GM19372 (cell line): ENCODE results near the gene AANAT.
"Not testable (repeated sequence)": the region's sequence is repeated elsewhere in the genome, so short reads cannot be mapped to it uniquely, and the experiment has no call there.

ENCODE experiments used
- ATAC-seq: cut with Tn5 transposase; IDR thresholded peaks from one replicate; pipeline ENCODE4 v1.9.1; 2021; ENCODE audit warnings: mild to moderate bottlenecking, low read depth, moderate library complexity; ENCODE audit not compliant: unreplicated experiment

The AANAT gene

DNA sequence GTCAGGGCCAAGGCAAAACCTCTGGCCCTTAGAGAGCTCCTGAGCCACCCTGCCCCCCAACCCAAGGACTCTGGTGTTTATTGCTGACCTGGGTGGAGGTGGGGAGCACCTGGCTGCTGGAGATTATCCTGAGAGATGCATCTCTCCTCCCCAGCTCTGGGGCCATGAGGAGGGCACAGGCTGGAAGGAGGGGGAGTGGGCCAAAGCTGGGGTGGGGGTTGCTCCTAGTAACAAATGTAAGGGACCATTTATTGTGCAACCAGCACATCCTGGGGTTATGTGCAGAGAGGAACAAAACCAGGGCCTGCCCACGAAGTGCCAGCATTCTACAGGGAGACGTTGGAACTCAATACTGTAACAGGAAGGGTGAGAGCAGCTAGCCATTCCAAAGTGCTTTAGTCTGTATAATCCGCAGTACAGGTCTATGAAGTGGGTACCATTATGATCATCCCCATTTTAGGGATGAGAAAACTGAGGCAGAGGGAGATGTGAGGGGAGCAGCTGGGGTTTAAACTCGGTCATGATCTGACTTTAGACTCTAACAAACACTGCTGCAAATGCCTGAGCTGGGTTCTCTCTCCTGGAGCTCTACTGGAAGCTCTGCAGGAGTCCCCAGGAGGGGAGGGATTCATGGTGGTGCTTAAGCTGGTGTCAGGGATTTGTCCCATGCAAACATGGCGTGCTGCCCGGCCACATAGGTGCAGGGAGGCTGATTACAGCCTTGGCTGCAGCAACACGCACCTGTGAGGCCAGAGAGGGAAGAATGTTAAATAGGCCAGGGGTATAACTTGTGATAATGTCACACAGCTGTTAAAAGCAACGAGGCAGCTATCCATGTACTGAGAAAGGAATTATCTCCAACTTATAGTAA is 35.2 kb downstream of the AANAT start:
- no peak for ATAC-seq

GRCh38 chr17:76504117-76504516 is 36.7 kb downstream of the AANAT start:
- ATAC-seq: no peak

DNA sequence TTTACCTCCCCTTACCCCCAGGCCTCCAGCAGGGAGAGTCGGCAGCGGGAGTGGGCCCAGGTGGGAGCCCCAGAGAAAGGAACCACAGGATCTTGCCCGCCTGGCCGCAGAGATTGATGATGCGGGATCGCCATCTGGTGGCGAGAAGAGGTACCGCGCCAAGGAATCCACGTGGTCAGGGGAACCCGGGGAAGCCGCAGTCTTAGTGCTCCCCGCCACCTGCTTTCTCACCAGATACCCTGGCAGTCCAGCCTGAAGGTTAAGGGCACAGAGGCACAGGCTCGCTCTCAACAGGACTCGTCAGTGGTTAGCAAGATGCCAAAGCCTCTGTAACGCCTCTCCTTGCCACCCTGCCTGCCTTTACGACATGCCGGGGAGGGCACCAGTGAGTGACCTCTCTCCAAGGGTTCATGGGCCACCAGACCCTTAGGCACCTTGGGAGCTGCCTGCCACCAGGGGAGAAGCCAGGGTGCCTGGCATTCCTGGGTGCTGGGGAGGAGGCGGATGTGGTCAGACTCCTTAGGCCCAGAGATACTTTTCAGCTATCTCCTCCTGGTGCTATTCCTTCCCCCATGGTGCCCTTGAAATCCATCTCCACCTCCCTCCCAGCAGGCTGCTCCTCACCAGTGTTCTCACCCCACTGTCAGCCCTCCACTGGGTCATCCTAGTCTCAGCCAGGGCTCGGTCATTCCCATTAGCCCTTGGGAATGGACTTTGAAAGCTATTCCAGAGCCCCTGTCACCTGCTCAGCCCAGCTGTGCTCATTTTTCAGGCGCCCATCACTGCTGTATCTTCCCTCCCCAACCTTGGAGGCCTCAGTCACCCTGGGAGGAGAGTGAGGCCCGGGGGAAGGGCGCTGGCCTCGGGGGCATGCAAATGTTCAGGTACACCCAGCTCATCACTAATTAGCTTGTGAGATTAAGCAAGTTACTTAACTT is 39.3 kb downstream of the AANAT start:
- ATAC-seq: no peak

DNA sequence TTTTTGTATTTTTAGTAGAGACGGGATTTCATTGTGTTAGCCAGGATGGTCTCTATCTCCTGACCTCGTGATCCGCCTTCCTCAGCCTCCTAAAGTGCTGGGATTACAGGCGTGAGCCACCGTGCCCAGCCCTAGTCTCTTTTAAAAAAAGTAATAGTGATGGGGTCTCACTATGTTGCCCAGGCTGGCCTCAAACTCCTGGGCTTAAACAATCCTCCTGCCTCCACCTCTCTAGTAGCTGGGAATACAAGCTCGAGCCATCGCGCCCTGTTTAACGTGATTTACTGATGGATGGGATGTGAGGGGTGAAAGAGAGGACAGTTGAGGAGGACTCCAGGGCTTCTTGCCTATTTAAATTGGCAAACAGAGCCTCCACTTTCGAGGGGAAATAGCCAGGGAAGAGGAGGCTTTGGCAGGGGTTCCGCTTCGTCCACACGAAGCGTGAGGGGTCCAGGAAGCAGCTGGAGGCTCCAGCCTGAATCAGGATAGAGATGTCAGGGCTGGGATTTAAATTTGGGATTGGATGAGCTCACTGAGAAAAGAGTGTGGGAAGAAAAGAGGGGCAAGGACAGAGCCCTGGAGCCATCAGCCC is 41.2 kb downstream of the AANAT start:
- ATAC-seq: not testable (repeated sequence)

DNA sequence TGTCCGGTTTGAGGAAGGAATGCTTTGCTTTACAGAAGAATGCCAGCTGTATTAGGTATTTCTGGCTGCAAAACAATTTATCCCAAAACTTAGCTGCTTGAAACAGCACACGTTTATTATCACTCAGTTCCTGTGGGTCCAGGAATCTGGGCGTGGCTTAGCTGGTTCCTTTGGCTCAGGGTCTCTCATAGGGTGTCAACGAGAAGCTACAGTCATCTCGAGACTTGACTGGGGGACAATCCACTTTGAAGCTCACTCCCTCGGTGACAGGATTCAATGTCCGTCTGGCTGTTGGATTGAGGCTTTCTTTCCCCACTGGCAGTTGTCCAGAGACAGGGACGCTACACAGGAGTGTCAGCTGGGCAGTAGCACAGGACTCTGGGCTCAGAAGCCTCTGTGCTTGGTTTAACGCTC is 43.4 kb downstream of the AANAT start:
- no peak for ATAC-seq

DNA sequence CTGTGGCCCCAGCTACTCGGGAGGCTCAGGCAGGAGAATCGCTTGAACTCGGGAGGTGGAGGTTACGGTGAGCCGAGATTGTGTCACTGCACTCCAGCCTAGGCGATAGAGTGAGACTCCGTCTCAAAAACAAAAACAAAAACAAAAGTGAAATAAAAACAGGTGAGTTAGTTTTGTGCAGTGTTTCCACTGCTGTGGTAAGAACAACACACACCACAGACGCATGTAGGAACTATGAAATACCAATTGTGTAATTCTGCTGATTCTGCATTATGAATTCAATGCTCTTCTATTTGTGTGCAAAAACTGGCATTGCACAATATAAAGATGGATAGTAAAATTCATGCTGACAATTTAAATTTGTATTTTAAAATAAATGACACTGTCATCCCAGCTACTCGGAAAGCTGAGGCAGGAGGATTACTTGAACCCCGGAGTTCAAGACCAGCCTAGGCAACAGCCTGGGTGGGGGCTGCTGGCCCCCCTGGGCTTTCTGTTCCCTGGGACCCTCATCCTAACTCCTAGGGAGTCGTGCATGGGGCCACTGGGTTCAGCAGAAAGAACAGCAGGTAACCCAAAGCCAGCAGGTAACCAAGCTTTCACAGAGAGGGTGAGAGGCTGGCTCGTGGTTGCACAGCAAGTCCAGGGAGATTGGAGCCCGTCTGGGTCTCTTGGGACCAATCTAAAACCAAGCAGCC is 44.4 kb downstream of the AANAT start:
- ATAC-seq: no peak

- ATAC-seq: no peak
Measured at GRCh38 chr17:76512366-76513305, 45.2 kb downstream of the AANAT start.

GRCh38 chr17:76513306-76513692 is 45.9 kb downstream of the AANAT start:
- no peak for ATAC-seq

DNA sequence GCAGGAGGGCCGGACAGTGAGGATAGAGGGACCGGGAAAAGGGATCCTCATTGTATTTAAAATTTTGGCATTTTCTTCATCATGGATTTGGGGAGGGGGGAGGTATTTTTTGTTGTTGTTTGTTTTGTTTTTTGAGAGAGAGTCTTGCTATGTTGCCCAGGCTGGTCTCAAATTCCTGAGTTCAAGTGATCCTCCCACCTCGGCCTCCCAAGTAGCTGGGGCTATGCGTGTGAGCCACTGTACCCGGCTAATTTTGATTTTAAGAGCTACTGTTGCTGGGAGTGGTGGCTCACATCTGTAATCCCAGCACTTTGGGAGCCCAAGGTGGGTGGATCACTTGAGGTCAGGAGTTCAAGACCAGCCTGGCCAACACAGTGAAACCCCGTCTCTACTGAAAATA is 47.0 kb downstream of the AANAT start:
- not testable (repeated sequence) for ATAC-seq

- peak; percentile 50 for ATAC-seq
Measured at GRCh38 chr17:76515274-76515949, 48.0 kb downstream of the AANAT start.

GRCh38 chr17:76517638-76518038 is 50.2 kb downstream of the AANAT start:
- ATAC-seq: no peak

GRCh38 chr17:76519048-76519966 is 51.9 kb downstream of the AANAT start:
- ATAC-seq: no peak
